HCT116 (cell line): ENCODE data around the gene PFKP. TPM values are rescaled to one million over a fixed set of nuclear protein-coding genes. Genes with fewer than 3 reads are reported as not detected.

ENCODE experiments used
- ATAC-seq: fragments of 200-7000 bp; cut with Tn5 transposase; 2 replicates; pipeline ENCODE4 v1.9.1; 2020; ENCODE audit warnings: mild to moderate bottlenecking, moderate library complexity
- BruUV-seq: library from RNA; stranded (reverse); fragments of 400-500 nt; replicated peaks from 2 replicates; lab custom pipeline; 2021; lab: Mats Ljungman, UMichigan
- CTCF ChIA-PET: fragments of 300-600 bp; sonication (Branson Sonifier 250); formaldehyde crosslinking; loops from one replicate; lab custom pipeline; 2021; ENCODE audit warnings: antibody characterized with exemption; lab: Charles Lee
- POLR2A ChIA-PET: fragments of 300-600, 350-600 bp; sonication (Branson Sonifier 250); formaldehyde crosslinking; loops from one replicate; lab custom pipeline; 2021; ENCODE audit warnings: antibody characterized with exemption; lab: Charles Lee
- RAD21 ChIA-PET, 2 experiments: fragments of 300-600 bp; sonication (Branson Sonifier 250); formaldehyde crosslinking; loops; one replicate each; lab custom pipeline; 2023; ENCODE audit warnings: low total read pairs in 2 of 2; ENCODE audit not compliant: uncharacterized antibody in 2 of 2, unreplicated experiment in 2 of 2, low non-redundant PET in 1 of 2; lab: Charles Lee
- DNase-seq: peaks from one replicate; pipeline ENCODE4 v3.0.0-alpha.2; 2010; ENCODE audit warnings: low read depth, low spot score
- H2AFZ ChIP-seq: fragments of 200-600 bp; shearing (Covaris generic), sonication (generic); 2 replicates; pipeline ENCODE4 v1.6.1; 2017; ENCODE audit warnings: low read depth, mixed run types, mixed read lengths, antibody characterized with exemption, low read length; ENCODE audit not compliant: poor library complexity, severe bottlenecking
- H3K27ac ChIP-seq: 2 replicates; pipeline ENCODE4 v1.5.1; 2012; ENCODE audit warnings: low read depth, low read length
- H3K27me3 ChIP-seq: fragments of 200-600 bp; sonication (generic); 2 replicates; pipeline ENCODE4 v1.6.1; 2016; ENCODE audit warnings: mixed run types, low read length, mixed read lengths; ENCODE audit not compliant: insufficient read depth
- H3K36me3 ChIP-seq, 2 experiments: fragments of 200-500 bp in 1 of 2; fragments of 200-600 bp in 1 of 2; sonication (Bioruptor generic) in 1 of 2; sonication (generic) in 1 of 2; 2 replicates each; pipeline versions ENCODE4 v1.5.1 to v1.6.1; 2014 to 2016; ENCODE audit warnings: low read length in 2 of 2, inconsistent platforms in 1 of 2, mixed read lengths in 1 of 2, mixed run types in 1 of 2; ENCODE audit not compliant: insufficient read depth in 2 of 2, control insufficient read depth in 1 of 2
- H3K4me1 ChIP-seq, 2 experiments: fragments of 200-600 bp in 1 of 2; sonication (generic) in 1 of 2; 2 replicates each; pipeline versions ENCODE4 v1.5.1 to v1.6.1; 2012 to 2017; ENCODE audit warnings: low read length in 2 of 2, inconsistent platforms in 1 of 2, mild to moderate bottlenecking in 1 of 2, mixed read lengths in 1 of 2, mixed run types in 1 of 2, moderate library complexity in 1 of 2; ENCODE audit not compliant: insufficient read depth in 2 of 2, control insufficient read depth in 1 of 2
- H3K4me2 ChIP-seq: fragments of 200-600 bp; sonication (generic); 2 replicates; pipeline ENCODE4 v1.6.1; 2017; ENCODE audit warnings: mixed run types, low read length, mixed read lengths
- H3K4me3 ChIP-seq, 2 experiments: fragments of 200-600 bp in 1 of 2; sonication (generic) in 1 of 2; replicated peaks in 1 of 2; 2 replicates each; pipeline ENCODE4 v1.5.1; 2011 to 2016; ENCODE audit warnings: low read length in 2 of 2, control low read depth in 1 of 2, low read depth in 1 of 2, mild to moderate bottlenecking in 1 of 2, mixed read lengths in 1 of 2, mixed run types in 1 of 2
- H3K79me2 ChIP-seq: fragments of 200-600 bp; sonication (generic); 2 replicates; pipeline ENCODE4 v1.6.1; 2017; ENCODE audit warnings: mild to moderate bottlenecking, mixed run types, low read length, moderate library complexity, mixed read lengths; ENCODE audit not compliant: insufficient read depth
- H3K9ac ChIP-seq: fragments of 200-600 bp; sonication (generic); 2 replicates; pipeline ENCODE4 v1.6.1; 2016; ENCODE audit warnings: low read length, mixed read lengths
- H3K9me2 ChIP-seq: fragments of 200-600 bp; sonication (generic), shearing (Covaris generic); 2 replicates; pipeline ENCODE4 v1.6.1; 2017; ENCODE audit warnings: mixed run types, mild to moderate bottlenecking, moderate library complexity; ENCODE audit not compliant: insufficient read depth
- H3K9me3 ChIP-seq, 2 experiments: fragments of 200-500 bp in 1 of 2; fragments of 200-600 bp in 1 of 2; sonication (Bioruptor generic) in 1 of 2; sonication (generic) in 1 of 2; 2 replicates each; pipeline ENCODE4 v1.6.1; 2014 to 2017; ENCODE audit warnings: low read length in 2 of 2, mixed read lengths in 2 of 2, inconsistent platforms in 1 of 2, low read depth in 1 of 2, mild to moderate bottlenecking in 1 of 2, mixed run types in 1 of 2, moderate library complexity in 1 of 2; ENCODE audit not compliant: control insufficient read depth in 1 of 2, insufficient read depth in 1 of 2
- H4K20me1 ChIP-seq: fragments of 200-600 bp; sonication (generic), shearing (Covaris generic); 2 replicates; pipeline ENCODE4 v1.6.1; 2017; ENCODE audit warnings: mixed run types, mild to moderate bottlenecking, moderate library complexity; ENCODE audit not compliant: insufficient read depth
- CEBPB ChIP-seq: IDR thresholded peaks from 2 replicates; pipeline ENCODE4 v1.6.1; 2012; ENCODE audit warnings: low read depth
- ELF1 ChIP-seq: IDR thresholded peaks from 2 replicates; pipeline ENCODE4 v1.6.1; 2012; ENCODE audit warnings: low read depth, borderline replicate concordance
- EZH2phosphoT487 ChIP-seq: fragments of 200-600 bp; IDR thresholded peaks from 2 replicates; pipeline ENCODE4 v1.6.1; 2018; ENCODE audit warnings: antibody characterized with exemption, borderline replicate concordance
- FOSL1 ChIP-seq: IDR thresholded peaks from 2 replicates; pipeline ENCODE4 v1.6.1; 2012; ENCODE audit warnings: low read depth
- JUND ChIP-seq: IDR thresholded peaks from 2 replicates; pipeline ENCODE4 v1.6.1; 2012
- RAD21 ChIP-seq: IDR thresholded peaks from 2 replicates; pipeline ENCODE4 v1.6.1; 2012; ENCODE audit warnings: low read depth, mild to moderate bottlenecking
- SRF ChIP-seq: IDR thresholded peaks from 2 replicates; pipeline ENCODE4 v1.6.1; 2012; ENCODE audit warnings: low read depth
- YY1 ChIP-seq: IDR thresholded peaks from 2 replicates; pipeline ENCODE4 v1.6.1; 2011; ENCODE audit warnings: low read length, low read depth, moderate library complexity, mild to moderate bottlenecking; ENCODE audit not compliant: insufficient replicate concordance; ENCODE audit errors: extremely low read depth
- ZFX ChIP-seq: fragments of 450-650 bp; IDR thresholded peaks from 2 replicates; pipeline ENCODE4 v1.6.1; 2017
- intact Hi-C: fragments of 100-400 bp; cut with micrococcal nuclease; formaldehyde crosslinking; loops from 2 replicates; pipeline ENCODE4 v1.10.0; 2022
- total RNA-seq: library from RNA; stranded (reverse); gene quantifications from one replicate; pipeline ENCODE4 v1.2.1, GENCODE V29; 2021; ENCODE audit not compliant: unreplicated experiment
- TF ChIP-seq, protein P1 (sequence below): IDR thresholded peaks from 2 replicates; pipeline ENCODE4 v1.6.1; 2012
- TF ChIP-seq, protein P2 (sequence below): IDR thresholded peaks from 2 replicates; pipeline ENCODE4 v1.6.1; 2012

The PFKP gene
- total RNA-seq, 1 experiment from 2014 or later, result 237 TPM

DNA sequence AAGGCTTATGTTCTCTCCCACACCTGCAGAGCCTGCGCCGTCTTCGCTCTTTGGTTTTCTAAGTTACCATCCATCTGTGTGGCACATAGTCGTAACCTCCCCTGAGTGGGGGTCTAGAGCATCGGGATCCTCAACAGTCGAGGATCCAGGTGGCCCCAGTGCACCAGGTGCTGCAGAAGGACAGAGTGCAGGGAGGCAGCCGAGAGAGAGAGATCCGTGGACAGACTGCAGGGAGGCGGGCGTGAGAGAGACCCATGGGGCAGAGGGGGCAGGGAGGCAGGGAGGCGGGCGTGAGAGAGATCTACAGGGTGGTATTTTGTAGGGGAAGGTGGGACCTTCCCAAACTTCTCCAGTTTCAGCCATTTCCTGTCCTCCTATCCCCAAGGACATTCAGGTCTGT, 42.3 kb downstream of the PFKP start:
- ChIA-PET RAD21 (no interaction called here), POLR2A (interaction anchor here (0.7 kb wide), 1 partner anchor 165 kb away, joined by 3 read pairs; no protein-coding TSS in a partner anchor), CTCF (no interaction called here)
- Histone ChIP-seq H3K79me2 (peaks cover 40% of the 10 kb centered on the region), H2AFZ (no peak overlapping the region), H3K9ac (no peak overlapping the region), H4K20me1 (no peaks in the 10 kb centered on the region), H3K9me2 (no peaks in the 10 kb centered on the region), H3K27me3 (no peaks in the 10 kb centered on the region), H3K4me3 (no peak overlapping the region), H3K27ac (no peak overlapping the region), H3K4me1 (no peaks in the 10 kb centered on the region), H3K4me2 (no peak overlapping the region), H3K36me3 (peaks cover 57 to 70% of the 10 kb centered on the region in 2 experiments), H3K9me3 (no peaks in the 10 kb centered on the region)
- intact Hi-C loops, result no loop called here
- DNase-seq, result no peak
- TF ChIP-seq SRF (no peak), RAD21 (no peak), YY1 (no peak), ELF1 (no peak), CEBPB (no peak), JUND (no peak), EZH2phosphoT487 (no peak), FOSL1 (no peak), ZFX (no peak)
- TF ChIP-seq, protein P1, sequence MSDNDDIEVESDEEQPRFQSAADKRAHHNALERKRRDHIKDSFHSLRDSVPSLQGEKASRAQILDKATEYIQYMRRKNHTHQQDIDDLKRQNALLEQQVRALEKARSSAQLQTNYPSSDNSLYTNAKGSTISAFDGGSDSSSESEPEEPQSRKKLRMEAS, result no peak
- TF ChIP-seq, protein P2, sequence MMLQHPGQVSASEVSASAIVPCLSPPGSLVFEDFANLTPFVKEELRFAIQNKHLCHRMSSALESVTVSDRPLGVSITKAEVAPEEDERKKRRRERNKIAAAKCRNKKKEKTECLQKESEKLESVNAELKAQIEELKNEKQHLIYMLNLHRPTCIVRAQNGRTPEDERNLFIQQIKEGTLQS, result no peak
- no TSS peak for BruUV-seq
- no peak for ATAC-seq
